GM12878 (cell line): ENCODE results near the gene ARL3. TPM values are rescaled to one million over a fixed set of nuclear protein-coding genes. Genes with fewer than 3 reads are reported as not detected.

Source experiments
- ATAC-seq: fragments of 200-7000 bp; cut with Tn5 transposase; 3 replicates; pipeline ENCODE4 v1.9.1; 2020; ENCODE audit warnings: mild to moderate bottlenecking, moderate library complexity
- BruUV-seq: library from RNA; stranded (reverse); fragments of 400-500 nt; replicated peaks from 2 replicates; lab custom pipeline; 2021; lab: Mats Ljungman, UMichigan
- CTCF ChIA-PET: fragments of 300-600 bp; sonication (Branson Sonifier 250); formaldehyde crosslinking; extraction: SDS; loops from one replicate; lab custom pipeline; 2021; ENCODE audit warnings: inconsistent platforms; lab: Yijun Ruan, JAX
- POLR2A ChIA-PET: fragments of 350-600 bp; formaldehyde crosslinking; extraction: SDS; loops from one replicate; lab custom pipeline; 2021; ENCODE audit warnings: inconsistent platforms; lab: Charles Lee
- RAD21 ChIA-PET: fragments of 300-600 bp; sonication (Branson Sonifier 250); formaldehyde crosslinking; loops from one replicate; lab custom pipeline; 2023; ENCODE audit warnings: antibody characterized with exemption; ENCODE audit not compliant: unreplicated experiment; lab: Charles Lee
- SMC1A ChIA-PET: fragments of 300-600 bp; sonication (Branson Sonifier 250); formaldehyde crosslinking; loops from one replicate; lab custom pipeline; 2023; ENCODE audit not compliant: unreplicated experiment, uncharacterized antibody; lab: Charles Lee
- DNase-seq: peaks from one replicate; pipeline ENCODE4 v3.0.0-alpha.2; 2011; ENCODE audit warnings: low read depth, low spot score
- FAIRE-seq: peaks from 3 replicates; lab custom pipeline; 2011; peaks lifted over from hg19 to GRCh38; lab: Jason Lieb, UNC
- H2AFZ ChIP-seq: 2 replicates; pipeline ENCODE4 v1.6.0; 2011; ENCODE audit warnings: low read depth, low read length, control low read depth; ENCODE audit not compliant: control insufficient read depth
- H3K27ac ChIP-seq: 2 replicates; pipeline ENCODE4 v1.5.1; 2011; ENCODE audit warnings: control low read depth; ENCODE audit not compliant: control insufficient read depth, insufficient read depth
- H3K27me3 ChIP-seq, 2 experiments: replicated peaks in 1 of 2; 2 replicates each; pipeline versions ENCODE4 v1.6.0 to v1.6.1; 2011; ENCODE audit warnings: low read length in 1 of 2; ENCODE audit not compliant: control insufficient read depth in 2 of 2, insufficient read depth in 2 of 2
- H3K36me3 ChIP-seq, 2 experiments: 2 replicates each; pipeline ENCODE4 v1.5.1; 2011; ENCODE audit warnings: low read length in 1 of 2; ENCODE audit not compliant: control insufficient read depth in 2 of 2, insufficient read depth in 2 of 2
- H3K4me1 ChIP-seq: 2 replicates; pipeline ENCODE4 v1.6.1; 2011; ENCODE audit warnings: mild to moderate bottlenecking, low read length, moderate library complexity, mixed read lengths; ENCODE audit not compliant: control insufficient read depth, insufficient read depth
- H3K4me2 ChIP-seq: 2 replicates; pipeline ENCODE4 v1.6.0; 2011; ENCODE audit warnings: control low read depth; ENCODE audit not compliant: control insufficient read depth, insufficient read depth
- H3K4me3 ChIP-seq: fragments of 200-600 bp; sonication (generic); 2 replicates; pipeline ENCODE4 v1.5.1; 2016
- H3K79me2 ChIP-seq: 2 replicates; pipeline ENCODE4 v1.6.0; 2011; ENCODE audit warnings: low read length; ENCODE audit not compliant: control insufficient read depth, insufficient read depth
- H3K9ac ChIP-seq: 2 replicates; pipeline ENCODE4 v1.8.0; 2011; ENCODE audit warnings: low read length, control low read depth, mixed read lengths; ENCODE audit not compliant: control insufficient read depth, insufficient read depth
- H3K9me3 ChIP-seq: replicated peaks from 3 replicates; pipeline ENCODE4 v1.5.1; 2011; ENCODE audit warnings: mild to moderate bottlenecking, low read length; ENCODE audit not compliant: control insufficient read depth, insufficient read depth
- H4K20me1 ChIP-seq: 2 replicates; pipeline ENCODE4 v1.6.0; 2011; ENCODE audit not compliant: control insufficient read depth, insufficient read depth
- BRCA1 ChIP-seq: IDR thresholded peaks from 2 replicates; pipeline ENCODE4 v1.6.1; 2011; ENCODE audit warnings: low read depth, low read length, improper control_type of control experiment
- CBFB ChIP-seq: IDR thresholded peaks from 2 replicates; pipeline ENCODE4 v1.6.1; 2016; ENCODE audit warnings: antibody characterized with exemption, low read depth
- CHD4 ChIP-seq: fragments of 200-600 bp; sonication (generic); IDR thresholded peaks from 2 replicates; pipeline ENCODE4 v1.6.1; 2016; ENCODE audit warnings: mild to moderate bottlenecking
- CREB1 ChIP-seq: IDR thresholded peaks from 2 replicates; pipeline ENCODE4 v1.6.1; 2012; ENCODE audit warnings: low read depth, mild to moderate bottlenecking, inconsistent platforms
- DPF2 ChIP-seq: fragments of 450-650 bp; IDR thresholded peaks from 2 replicates; pipeline ENCODE4 v1.6.1; 2017; ENCODE audit warnings: mild to moderate bottlenecking
- EP300 ChIP-seq, 2 experiments: fragments of 150-350 bp in 1 of 2; IDR thresholded peaks; 2 replicates each; pipeline ENCODE4 v1.6.1; 2011 to 2012; ENCODE audit warnings: low read depth in 2 of 2, low read length in 2 of 2, borderline replicate concordance in 1 of 2, improper control_type of control experiment in 1 of 2, inconsistent platforms in 1 of 2; ENCODE audit not compliant: control insufficient read depth in 1 of 2
- ESRRA ChIP-seq: IDR thresholded peaks from 2 replicates; pipeline ENCODE4 v1.6.1; 2012; ENCODE audit warnings: mild to moderate bottlenecking, low read length, improper control_type of control experiment
- ETV6 ChIP-seq, 2 experiments: fragments of 450-650 bp in 1 of 2; IDR thresholded peaks in 1 of 2; conservative IDR thresholded peaks in 1 of 2; 2 replicates each; pipeline ENCODE4 v1.6.1; 2014; ENCODE audit warnings: antibody characterized with exemption in 1 of 2, borderline replicate concordance in 1 of 2, low read depth in 1 of 2, mild to moderate bottlenecking in 1 of 2, moderate library complexity in 1 of 2
- HDAC6 ChIP-seq: fragments of 200-600 bp; sonication (generic); IDR thresholded peaks from one replicate; pipeline ENCODE4 v1.8.0; 2017; ENCODE audit warnings: antibody characterized with exemption; ENCODE audit not compliant: unreplicated experiment
- IKZF2 ChIP-seq, 2 experiments: fragments of 450-650 bp; IDR thresholded peaks; 2 replicates each; pipeline ENCODE4 v1.6.1; 2017; ENCODE audit warnings: mild to moderate bottlenecking in 2 of 2, moderate library complexity in 2 of 2
- IRF4 ChIP-seq: IDR thresholded peaks from 2 replicates; pipeline ENCODE4 v1.6.1; 2011; ENCODE audit warnings: low read depth, low read length
- JUNB ChIP-seq: IDR thresholded peaks from 2 replicates; pipeline ENCODE4 v1.6.1; 2016; ENCODE audit warnings: antibody characterized with exemption, mild to moderate bottlenecking
- NR2C2 ChIP-seq: IDR thresholded peaks from 2 replicates; pipeline ENCODE4 v1.6.1; 2011; ENCODE audit warnings: borderline replicate concordance, low read depth; ENCODE audit not compliant: control insufficient read depth, insufficient read length
- NR2F1 ChIP-seq: fragments of 450-650 bp; conservative IDR thresholded peaks from 2 replicates; pipeline ENCODE4 v1.6.1; 2017; ENCODE audit warnings: mild to moderate bottlenecking
- PAX8 ChIP-seq: fragments of 450-650 bp; IDR thresholded peaks from 2 replicates; pipeline ENCODE4 v1.6.1; 2017; ENCODE audit warnings: mild to moderate bottlenecking, moderate library complexity
- RUNX3 ChIP-seq: IDR thresholded peaks from 2 replicates; pipeline ENCODE4 v1.6.1; 2012; ENCODE audit warnings: low read length, inconsistent platforms
- STAT3 ChIP-seq: IDR thresholded peaks from 2 replicates; pipeline ENCODE4 v1.6.1; 2011; ENCODE audit warnings: low read depth, low read length, improper control_type of control experiment
- WGBS: methylation state at CpG from one replicate; pipeline ENCODE4 v1.1.6; 2016; ENCODE audit warnings: low lambda C conversion rate; ENCODE audit not compliant: insufficient replicate concordance, insufficient coverage; ENCODE audit errors: missing lambda C conversion rate; 5-methylcytosine and 5-hydroxymethylcytosine counted together
- in situ Hi-C: fragments of 300-500 bp; cut with MboI; formaldehyde crosslinking; loops from 9 replicates; pipeline ENCODE4 v1.14.3; 2018; ENCODE audit warnings: mixed read lengths
- intact Hi-C: fragments of 100-400 bp; cut with micrococcal nuclease; formaldehyde crosslinking; loops from one replicate; pipeline ENCODE4 v1.14.2; 2022; ENCODE audit not compliant: unreplicated experiment
- polyA plus RNA-seq, 11 experiments: library from polyadenylated mRNA; depleted of rRNA in 4 of 11; unstranded in 6 of 11; stranded (reverse) in 5 of 11; fragments of >200 nt; fragmentation: Nextera tagmentation in 4 of 11; fragmentation: Illumina TruSeq in 1 of 11; extraction: Ambion mirVana in 4 of 11; extraction: Trizol in 1 of 11; gene quantifications; 1 replicate in 1 of 11; 2 replicates in 10 of 11; pipeline versions ENCODE4 v1.2.1 to v1.2.3, GENCODE V29; 2011 to 2016; ENCODE audit warnings: inconsistent platforms in 2 of 11, missing spikeins in 2 of 11, low read depth in 1 of 11
- total RNA-seq, 4 experiments: library from RNA; depleted of rRNA in 3 of 4; stranded (reverse); fragments of >200 nt in 3 of 4; fragmentation: Illumina TruSeq in 1 of 4; extraction: Trizol in 1 of 4; gene quantifications; 2 replicates each; pipeline versions ENCODE4 v1.2.1 to v1.2.3, GENCODE V29; 2013 to 2021
- TF ChIP-seq, protein P1 (sequence below): IDR thresholded peaks from 2 replicates; pipeline ENCODE4 v1.6.1; 2012; ENCODE audit warnings: low read depth, low read length, improper control_type of control experiment
- TF ChIP-seq, protein P2 (sequence below): fragments of 150-350 bp; IDR thresholded peaks from 2 replicates; pipeline ENCODE4 v1.6.1; 2014; ENCODE audit warnings: mild to moderate bottlenecking, low read depth, low read length
- TF ChIP-seq, protein P3 (sequence below): fragments of 450-650 bp; IDR thresholded peaks from 2 replicates; pipeline ENCODE4 v1.6.1; 2018; ENCODE audit warnings: borderline replicate concordance, mild to moderate bottlenecking; ENCODE audit not compliant: partially characterized antibody

The ARL3 gene
- total and polyA plus RNA-seq, 10 of the 15 experiments (the other 5 are each of a cell fraction or from before 2014, with no cell fraction given) = 4.9 to 26.1 (median 11.0) TPM

DNA sequence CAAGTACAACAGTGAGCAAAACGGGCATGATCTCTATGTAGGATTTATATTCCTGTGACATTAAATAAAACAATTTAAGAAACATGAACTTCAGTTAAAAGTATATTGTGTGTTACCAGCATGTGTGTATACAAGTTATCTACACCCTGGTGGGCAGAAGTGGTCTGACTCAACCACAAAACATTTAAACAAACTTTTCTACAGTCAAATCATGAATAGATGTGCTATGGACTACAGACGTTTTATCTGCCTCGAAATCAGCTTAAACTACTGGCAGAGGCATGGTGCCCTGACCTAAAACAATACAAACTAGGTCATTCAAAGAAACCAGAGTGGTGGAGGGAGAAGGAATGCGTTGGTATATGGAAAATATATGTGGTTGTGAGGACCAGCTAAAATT lies 3.6 kb downstream of the ARL3 start:
- Histone ChIP-seq H3K27me3 (no peaks in the 10 kb centered on the region), H3K79me2 (peaks cover 63% of the 10 kb centered on the region), H3K4me1 (peaks cover 12% of the 10 kb centered on the region), H3K27ac (peak overlapping the region; percentile 88), H4K20me1 (no peaks in the 10 kb centered on the region), H2AFZ (peak overlapping the region; percentile 63), H3K36me3 (no peaks in the 10 kb centered on the region), H3K4me2 (peak overlapping the region; percentile 51), H3K9me3 (no peaks in the 10 kb centered on the region), H3K4me3 (peak overlapping the region; percentile 55; the same call in 1 of the 2 replicates), H3K9ac (peak overlapping the region; percentile 53)
- ChIA-PET POLR2A (interaction anchor here (0.6 to 5.8 kb wide), 9 partner anchors 9 to 97 kb away, joined by 3 to 73 read pairs (median 19); partner anchors contain the start of gene WBP1L), SMC1A (interaction anchor here (0.6 to 9.5 kb wide), 12 partner anchors 9 to 191 kb away, joined by 3 to 140 read pairs (median 6); partner anchors contain the start of genes TRIM8 and WBP1L), CTCF (interaction anchor here (0.5 to 8.5 kb wide), 14 partner anchors 9 to 1202 kb away, joined by 3 to 114 read pairs (median 4); partner anchors contain the start of gene CNNM2), RAD21 (interaction anchor here (0.9 to 9.6 kb wide), 11 partner anchors 9 to 208 kb away, joined by 3 to 140 read pairs (median 4); partner anchors contain the start of genes ACTR1A, TRIM8 and WBP1L)
- ATAC-seq = peak; percentile 0; the same call in 1 of the 3 replicates
- intact Hi-C loops = loop anchor here (5.0 to 10.0 kb wide), 2 partner anchors 206 to 278 kb away; partner anchors contain the start of genes ACTR1A, CUEDC2 and SUFU
- BruUV-seq = no TSS peak
- FAIRE-seq = peak; percentile 65
- DNase-seq = no peak
- in situ Hi-C loops = no loop called here
- WGBS = 3% methylated on average over 4 of the region's 4 CpGs
- TF ChIP-seq RUNX3 = peak; percentile 92
- TF ChIP-seq HDAC6 = no peak
- TF ChIP-seq, protein P1, sequence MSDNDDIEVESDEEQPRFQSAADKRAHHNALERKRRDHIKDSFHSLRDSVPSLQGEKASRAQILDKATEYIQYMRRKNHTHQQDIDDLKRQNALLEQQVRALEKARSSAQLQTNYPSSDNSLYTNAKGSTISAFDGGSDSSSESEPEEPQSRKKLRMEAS = no peak
- TF ChIP-seq, protein P2, sequence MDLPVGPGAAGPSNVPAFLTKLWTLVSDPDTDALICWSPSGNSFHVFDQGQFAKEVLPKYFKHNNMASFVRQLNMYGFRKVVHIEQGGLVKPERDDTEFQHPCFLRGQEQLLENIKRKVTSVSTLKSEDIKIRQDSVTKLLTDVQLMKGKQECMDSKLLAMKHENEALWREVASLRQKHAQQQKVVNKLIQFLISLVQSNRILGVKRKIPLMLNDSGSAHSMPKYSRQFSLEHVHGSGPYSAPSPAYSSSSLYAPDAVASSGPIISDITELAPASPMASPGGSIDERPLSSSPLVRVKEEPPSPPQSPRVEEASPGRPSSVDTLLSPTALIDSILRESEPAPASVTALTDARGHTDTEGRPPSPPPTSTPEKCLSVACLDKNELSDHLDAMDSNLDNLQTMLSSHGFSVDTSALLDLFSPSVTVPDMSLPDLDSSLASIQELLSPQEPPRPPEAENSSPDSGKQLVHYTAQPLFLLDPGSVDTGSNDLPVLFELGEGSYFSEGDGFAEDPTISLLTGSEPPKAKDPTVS = no peak
- no peak for TF ChIP-seq NR2F1
- TF ChIP-seq IRF4 = peak; percentile 70; the same call in 1 of the 2 replicates
- no peak for TF ChIP-seq STAT3
- TF ChIP-seq CREB1 = no peak
- TF ChIP-seq ETV6 (conservative IDR thresholded peaks at IDR 0.05 in 1 of 2, IDR thresholded peaks at IDR 0.05 in 1 of 2; ENCODE audit: borderline replicate concordance in 1 of 2, low read depth in 1 of 2) = peak in 1 of 2 experiments; percentile 14; a peak in 1 of 4 replicates
- no peak for TF ChIP-seq PAX8
- no peak for TF ChIP-seq DPF2
- TF ChIP-seq EP300 (IDR thresholded peaks at IDR 0.05; ENCODE audit: borderline replicate concordance in 1 of 2, control insufficient read depth in 1 of 2, low read depth in 2 of 2, low read length in 2 of 2) = no peak
- TF ChIP-seq NR2C2 = no peak
- TF ChIP-seq, protein P3, sequence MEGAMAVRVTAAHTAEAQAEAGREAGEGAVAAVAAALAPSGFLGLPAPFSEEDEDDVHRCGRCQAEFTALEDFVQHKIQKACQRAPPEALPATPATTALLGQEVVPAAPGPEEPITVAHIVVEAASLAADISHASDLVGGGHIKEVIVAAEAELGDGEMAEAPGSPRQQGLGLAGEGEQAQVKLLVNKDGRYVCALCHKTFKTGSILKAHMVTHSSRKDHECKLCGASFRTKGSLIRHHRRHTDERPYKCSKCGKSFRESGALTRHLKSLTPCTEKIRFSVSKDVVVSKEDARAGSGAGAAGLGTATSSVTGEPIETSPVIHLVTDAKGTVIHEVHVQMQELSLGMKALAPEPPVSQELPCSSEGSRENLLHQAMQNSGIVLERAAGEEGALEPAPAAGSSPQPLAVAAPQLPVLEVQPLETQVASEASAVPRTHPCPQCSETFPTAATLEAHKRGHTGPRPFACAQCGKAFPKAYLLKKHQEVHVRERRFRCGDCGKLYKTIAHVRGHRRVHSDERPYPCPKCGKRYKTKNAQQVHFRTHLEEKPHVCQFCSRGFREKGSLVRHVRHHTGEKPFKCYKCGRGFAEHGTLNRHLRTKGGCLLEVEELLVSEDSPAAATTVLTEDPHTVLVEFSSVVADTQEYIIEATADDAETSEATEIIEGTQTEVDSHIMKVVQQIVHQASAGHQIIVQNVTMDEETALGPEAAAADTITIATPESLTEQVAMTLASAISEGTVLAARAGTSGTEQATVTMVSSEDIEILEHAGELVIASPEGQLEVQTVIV = no peak
- TF ChIP-seq IKZF2 (IDR thresholded peaks at IDR 0.05) = no peak
- TF ChIP-seq CHD4 = no peak
- TF ChIP-seq CBFB = 0 out of 2 replicates have a peak, but pooled peaks have one; percentile 22
- TF ChIP-seq BRCA1 = no peak
- peak; percentile 61 for TF ChIP-seq JUNB
- TF ChIP-seq ESRRA = no peak
